GM23338 (cell line): Measurements from ENCODE around the gene KCNMA1. TPM values are rescaled to one million over a fixed set of nuclear protein-coding genes. Genes with fewer than 3 reads are reported as not detected.

ENCODE experiments used
- ATAC-seq: fragments of 200-7000 bp; cut with Tn5 transposase; 3 replicates; pipeline ENCODE4 v1.9.1; 2020
- DNase-seq: peaks from one replicate; pipeline ENCODE4 v3.0.0-alpha.2; 2015; ENCODE audit warnings: low spot score
- H2AFZ ChIP-seq: fragments of 200-600 bp; sonication (generic); 2 replicates; pipeline ENCODE4 v1.8.0; 2016; ENCODE audit warnings: antibody characterized with exemption, mild to moderate bottlenecking, moderate library complexity
- H3F3A ChIP-seq: fragments of 200-600 bp; sonication (generic); replicated peaks from 2 replicates; pipeline ENCODE4 v1.8.0; 2017; ENCODE audit warnings: antibody characterized with exemption, mixed run types, low read depth
- H3K27ac ChIP-seq: fragments of 200-600 bp; sonication (generic); 2 replicates; pipeline ENCODE4 v1.6.1; 2016; ENCODE audit warnings: low read depth
- H3K27me3 ChIP-seq: fragments of 200-600 bp; sonication (generic); 2 replicates; pipeline ENCODE4 v1.8.0; 2016; ENCODE audit warnings: mild to moderate bottlenecking, mixed run types, moderate library complexity; ENCODE audit not compliant: insufficient read depth
- H3K36me3 ChIP-seq: fragments of 200-600 bp; sonication (generic); 2 replicates; pipeline ENCODE4 v1.8.0; 2016; ENCODE audit warnings: mild to moderate bottlenecking; ENCODE audit not compliant: insufficient read depth
- H3K4me1 ChIP-seq: fragments of 200-600 bp; sonication (generic); 2 replicates; pipeline ENCODE4 v1.8.0; 2016; ENCODE audit warnings: mild to moderate bottlenecking, moderate library complexity; ENCODE audit not compliant: insufficient read depth
- H3K4me2 ChIP-seq: fragments of 200-600 bp; sonication (generic); 2 replicates; pipeline ENCODE4 v1.7.1; 2017; ENCODE audit warnings: mixed run types
- H3K4me3 ChIP-seq: fragments of 200-600 bp; sonication (generic); 2 replicates; pipeline ENCODE4 v1.6.1; 2016; ENCODE audit warnings: mixed run types
- H3K79me2 ChIP-seq: fragments of 200-600 bp; sonication (generic); replicated peaks from 2 replicates; pipeline ENCODE4 v1.8.0; 2017; ENCODE audit warnings: mild to moderate bottlenecking; ENCODE audit not compliant: insufficient read depth
- H3K9me2 ChIP-seq: fragments of 200-600 bp; sonication (generic); 2 replicates; pipeline ENCODE4 v1.8.0; 2017; ENCODE audit not compliant: insufficient read depth
- H4K20me1 ChIP-seq: fragments of 200-600 bp; sonication (generic); replicated peaks from 2 replicates; pipeline ENCODE4 v1.8.0; 2017; ENCODE audit warnings: mild to moderate bottlenecking; ENCODE audit not compliant: insufficient read depth
- H3K27ac Mint-ChIP-seq: 2 replicates; pipeline ENCODE4 v1.8.0; 2020; ENCODE audit warnings: inconsistent platforms, mild to moderate bottlenecking, moderate library complexity, mixed read lengths
- H3K27me3 Mint-ChIP-seq: 3 replicates; pipeline ENCODE4 v1.8.0; 2022; ENCODE audit warnings: low read depth, mild to moderate bottlenecking, moderate library complexity, mixed read lengths, inconsistent platforms; ENCODE audit not compliant: insufficient read depth, poor library complexity
- H3K36me3 Mint-ChIP-seq: 3 replicates; pipeline ENCODE4 v1.8.0; 2021; ENCODE audit warnings: low read depth, mild to moderate bottlenecking, inconsistent platforms, moderate library complexity, mixed read lengths
- H3K4me1 Mint-ChIP-seq: 3 replicates; pipeline ENCODE4 v1.8.0; 2020; ENCODE audit warnings: mild to moderate bottlenecking, inconsistent platforms, mixed read lengths
- H3K4me3 Mint-ChIP-seq: 3 replicates; pipeline ENCODE4 v1.8.0; 2021; ENCODE audit warnings: moderate library complexity, mild to moderate bottlenecking, inconsistent platforms, mixed read lengths
- H3K9me3 Mint-ChIP-seq: 3 replicates; pipeline ENCODE4 v1.8.0; 2020; ENCODE audit warnings: moderate library complexity, mild to moderate bottlenecking, inconsistent platforms, mixed read lengths
- ETS1 ChIP-seq: IDR thresholded peaks from 2 replicates; pipeline ENCODE4 v1.6.1; 2016; ENCODE audit warnings: antibody characterized with exemption
- EZH2 ChIP-seq: fragments of 200-600 bp; sonication (generic); IDR thresholded peaks from one replicate; pipeline ENCODE4 v1.8.0; 2017; ENCODE audit warnings: antibody characterized with exemption, mild to moderate bottlenecking, low read depth; ENCODE audit not compliant: unreplicated experiment
- EZH2phosphoT487 ChIP-seq: fragments of 200-600 bp; sonication (generic); IDR thresholded peaks from one replicate; pipeline ENCODE4 v1.8.1; 2018; ENCODE audit warnings: antibody characterized with exemption; ENCODE audit not compliant: unreplicated experiment
- JUNB ChIP-seq: IDR thresholded peaks from one replicate; pipeline ENCODE4 v1.6.1; 2016; ENCODE audit warnings: antibody characterized with exemption; ENCODE audit not compliant: unreplicated experiment
- POLR2AphosphoS5 ChIP-seq: IDR thresholded peaks from 2 replicates; pipeline ENCODE4 v1.6.1; 2016; ENCODE audit warnings: antibody characterized with exemption, low read depth
- ZNF114 ChIP-seq: fragments of 250-450 bp; sonication (Bioruptor Pico); IDR thresholded peaks from 2 replicates; pipeline ENCODE4 v1.5.0; 2020; ENCODE audit warnings: mild to moderate bottlenecking, moderate library complexity
- ZNF331 ChIP-seq: fragments of 250-450 bp; sonication (Bioruptor Pico); IDR thresholded peaks from 2 replicates; pipeline ENCODE4 v1.5.0; 2020; ENCODE audit warnings: low read depth, mild to moderate bottlenecking, moderate library complexity
- ZNF462 ChIP-seq: fragments of 250-450 bp; sonication (Bioruptor Pico); IDR thresholded peaks from 2 replicates; pipeline ENCODE4 v1.5.0; 2020; ENCODE audit warnings: mild to moderate bottlenecking, moderate library complexity
- polyA plus RNA-seq: library from polyadenylated mRNA; unstranded; fragments of >200 nt; fragmentation: Nextera tagmentation; extraction: Ambion mirVana; gene quantifications from 2 replicates; pipeline ENCODE4 v1.2.1, GENCODE V29; 2016
- total RNA-seq: library from RNA; depleted of rRNA; stranded (reverse); fragments of >200 nt; shearing (Covaris generic); gene quantifications from 2 replicates; pipeline ENCODE4 v1.2.3, GENCODE V29; 2014
- TF ChIP-seq, protein P1 (sequence below), 2 experiments: fragments of 200-600 bp in 1 of 2; sonication (generic) in 1 of 2; conservative IDR thresholded peaks; 2 replicates each; pipeline versions ENCODE4 v1.5.1 to v1.6.1; 2016 to 2017; ENCODE audit warnings: antibody characterized with exemption in 2 of 2, low read depth in 2 of 2, mild to moderate bottlenecking in 2 of 2, moderate library complexity in 1 of 2

Gene KCNMA1
- total and polyA plus RNA-seq, 2 experiments from 2014 or later: 8.2 to 9.0 TPM

DNA sequence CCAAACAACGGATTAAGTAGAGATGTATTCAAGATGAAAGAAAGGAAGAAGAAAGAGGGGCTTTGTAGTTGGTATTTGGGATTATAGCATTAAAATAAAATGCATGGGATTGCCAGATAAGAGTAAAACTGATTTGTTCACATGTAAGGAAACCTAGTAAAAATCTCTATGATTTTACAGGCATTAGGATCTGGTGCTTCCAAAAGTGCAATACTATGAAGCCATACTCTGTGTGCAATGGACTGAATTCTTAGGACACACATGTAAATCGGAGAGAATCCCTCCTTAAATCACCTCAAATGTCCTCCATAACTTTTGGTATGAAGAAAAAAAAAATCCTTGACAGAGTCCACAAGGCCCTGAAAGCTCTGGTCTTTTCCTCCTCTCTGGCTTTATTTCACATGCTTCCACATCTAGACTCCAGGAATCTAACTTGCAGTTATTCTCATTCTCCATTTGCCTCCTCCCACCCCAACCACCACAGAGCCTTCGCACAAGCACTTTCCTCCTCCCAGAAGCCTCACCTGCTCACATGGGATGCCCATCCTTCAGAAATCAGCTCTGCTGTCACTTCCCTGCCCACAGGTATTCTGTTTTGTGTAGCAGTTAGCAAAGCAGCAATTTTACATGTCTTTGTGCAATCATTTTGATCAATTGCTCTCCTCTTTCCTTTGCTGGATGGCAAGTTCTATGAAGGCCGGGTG, 378.3 kb downstream of the KCNMA1 start:
- H3K27me3 ChIP-seq: no peaks in the 10 kb centered on the region
- H3K27ac ChIP-seq: no peak overlapping the region
- no peaks in the 10 kb centered on the region for H4K20me1 ChIP-seq
- Mint-ChIP-seq H3K36me3 (no peaks in the 10 kb centered on the region), H3K27me3 (no peaks in the 10 kb centered on the region), H3K9me3 (no peaks in the 10 kb centered on the region; the same call in 2 of the 3 replicates), H3K4me3 (no peak overlapping the region), H3K27ac (no peak overlapping the region), H3K4me1 (no peaks in the 10 kb centered on the region)
- H2AFZ ChIP-seq: no peak overlapping the region
- no peaks in the 10 kb centered on the region for H3K4me1 ChIP-seq
- ATAC-seq (no peak), DNase-seq (no peak)
- no peaks in the 10 kb centered on the region for H3K79me2 ChIP-seq
- H3K4me3 ChIP-seq: no peak overlapping the region
- no peaks in the 10 kb centered on the region; the same call in 1 of the 2 replicates for H3K9me2 ChIP-seq
- no peaks in the 10 kb centered on the region for H3F3A ChIP-seq
- TF ChIP-seq JUNB (no peak), POLR2AphosphoS5 (no peak)
- H3K36me3 ChIP-seq: no peaks in the 10 kb centered on the region
- H3K4me2 ChIP-seq: no peak overlapping the region

GRCh38 chr10:77256346-77256745, 381.3 kb downstream of the KCNMA1 start:
- Mint-ChIP-seq H3K36me3 (no peaks in the 10 kb centered on the region), H3K27me3 (peaks cover 2% of the 10 kb centered on the region), H3K9me3 (no peaks in the 10 kb centered on the region; the same call in 2 of the 3 replicates), H3K4me1 (no peaks in the 10 kb centered on the region), H3K27ac (no peak overlapping the region), H3K4me3 (no peak overlapping the region)
- Histone ChIP-seq H4K20me1 (no peaks in the 10 kb centered on the region), H3K36me3 (no peaks in the 10 kb centered on the region), H3K4me3 (no peak overlapping the region), H3K4me1 (no peaks in the 10 kb centered on the region), H3K79me2 (no peaks in the 10 kb centered on the region), H3K9me2 (no peaks in the 10 kb centered on the region), H2AFZ (no peak overlapping the region), H3K27me3 (no peaks in the 10 kb centered on the region), H3F3A (no peaks in the 10 kb centered on the region), H3K4me2 (no peak overlapping the region), H3K27ac (no peak overlapping the region)
- no peak for DNase-seq
- no peak for ATAC-seq
- TF ChIP-seq, protein P1, sequence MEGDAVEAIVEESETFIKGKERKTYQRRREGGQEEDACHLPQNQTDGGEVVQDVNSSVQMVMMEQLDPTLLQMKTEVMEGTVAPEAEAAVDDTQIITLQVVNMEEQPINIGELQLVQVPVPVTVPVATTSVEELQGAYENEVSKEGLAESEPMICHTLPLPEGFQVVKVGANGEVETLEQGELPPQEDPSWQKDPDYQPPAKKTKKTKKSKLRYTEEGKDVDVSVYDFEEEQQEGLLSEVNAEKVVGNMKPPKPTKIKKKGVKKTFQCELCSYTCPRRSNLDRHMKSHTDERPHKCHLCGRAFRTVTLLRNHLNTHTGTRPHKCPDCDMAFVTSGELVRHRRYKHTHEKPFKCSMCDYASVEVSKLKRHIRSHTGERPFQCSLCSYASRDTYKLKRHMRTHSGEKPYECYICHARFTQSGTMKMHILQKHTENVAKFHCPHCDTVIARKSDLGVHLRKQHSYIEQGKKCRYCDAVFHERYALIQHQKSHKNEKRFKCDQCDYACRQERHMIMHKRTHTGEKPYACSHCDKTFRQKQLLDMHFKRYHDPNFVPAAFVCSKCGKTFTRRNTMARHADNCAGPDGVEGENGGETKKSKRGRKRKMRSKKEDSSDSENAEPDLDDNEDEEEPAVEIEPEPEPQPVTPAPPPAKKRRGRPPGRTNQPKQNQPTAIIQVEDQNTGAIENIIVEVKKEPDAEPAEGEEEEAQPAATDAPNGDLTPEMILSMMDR (conservative IDR thresholded peaks at IDR 0.05; ENCODE audit: low read depth in 2 of 2): no peak
- TF ChIP-seq EZH2: no peak
- TF ChIP-seq ETS1: no peak
- TF ChIP-seq ZNF462: no peak
- no peak for TF ChIP-seq ZNF331 (CRISPR knock-in tag)
- no peak for TF ChIP-seq JUNB
- TF ChIP-seq ZNF114 (CRISPR knock-in tag): no peak
- TF ChIP-seq EZH2phosphoT487: no peak
- no peak for TF ChIP-seq POLR2AphosphoS5
